HepG2 (cell line): ENCODE measurements around the gene GJD3. TPM values are rescaled to one million over a fixed set of nuclear protein-coding genes. Genes with fewer than 3 reads are reported as not detected.

Experiments
- DRAP1 ChIP-seq: IDR thresholded peaks from 2 replicates; pipeline ENCODE4 v1.6.1; 2016; ENCODE audit warnings: missing genetic modification reagents, missing compliant biosample characterization
- MTERF4 ChIP-seq: sonication (generic); formaldehyde crosslinking; IDR thresholded peaks from 2 replicates; pipeline ENCODE4 v1.8.0; 2023; ENCODE audit warnings: mild to moderate bottlenecking, missing genetic modification reagents
- NONO ChIP-seq, 2 experiments: fragments of 450-650 bp in 1 of 2; sonication (generic) in 1 of 2; formaldehyde crosslinking in 1 of 2; IDR thresholded peaks in 1 of 2; conservative IDR thresholded peaks in 1 of 2; 2 replicates each; pipeline versions ENCODE4 v1.6.1 to v1.8.0; 2017 to 2022; ENCODE audit warnings: mild to moderate bottlenecking in 1 of 2, missing genetic modification reagents in 1 of 2, moderate library complexity in 1 of 2
- SOX5 ChIP-seq: IDR thresholded peaks from 2 replicates; pipeline ENCODE4 v1.6.1; 2016; ENCODE audit warnings: borderline replicate concordance
- TFDP2 ChIP-seq: sonication (generic); formaldehyde crosslinking; IDR thresholded peaks from 2 replicates; pipeline ENCODE4 v1.4.0; 2020; ENCODE audit warnings: missing genetic modification reagents
- ZBTB34 ChIP-seq: sonication (generic); formaldehyde crosslinking; IDR thresholded peaks from 2 replicates; pipeline ENCODE4 v1.8.0; 2022; ENCODE audit warnings: mild to moderate bottlenecking, missing genetic modification reagents
- ZHX2 ChIP-seq, 2 experiments: sonication (generic) in 1 of 2; formaldehyde crosslinking in 1 of 2; IDR thresholded peaks; 2 replicates each; pipeline versions ENCODE4 v1.6.1 to v1.9.0; 2014 to 2022; ENCODE audit warnings: antibody characterized with exemption in 1 of 2, borderline replicate concordance in 1 of 2, inconsistent platforms in 1 of 2, low read depth in 1 of 2, missing genetic modification reagents in 1 of 2
- ZMYM4 ChIP-seq: sonication (generic); formaldehyde crosslinking; IDR thresholded peaks from 2 replicates; pipeline ENCODE4 v1.8.1; 2023; ENCODE audit warnings: mild to moderate bottlenecking, missing genetic modification reagents
- ZNF609 ChIP-seq: sonication (generic); formaldehyde crosslinking; IDR thresholded peaks from 2 replicates; pipeline ENCODE4 v1.4.0; 2020; ENCODE audit warnings: mild to moderate bottlenecking, missing genetic modification reagents, borderline replicate concordance
- ZNF772 ChIP-seq: sonication (generic); formaldehyde crosslinking; IDR thresholded peaks from 2 replicates; pipeline ENCODE4 v1.5.0; 2020; ENCODE audit warnings: mild to moderate bottlenecking, missing genetic modification reagents
- polyA plus RNA-seq, 8 experiments: library from polyadenylated mRNA; depleted of rRNA in 3 of 8; stranded (reverse) in 7 of 8; unstranded in 1 of 8; fragments of >200 nt; fragmentation: Illumina TruSeq in 4 of 8; extraction: Trizol in 4 of 8; gene quantifications; 2 replicates each; pipeline versions ENCODE4 v1.2.1 to v1.2.3, GENCODE V29; 2011 to 2016; ENCODE audit warnings: low read depth in 4 of 8, missing spikeins in 1 of 8, mixed read lengths in 1 of 8; ENCODE audit not compliant: insufficient read depth in 1 of 8
- total RNA-seq, 5 experiments: library from RNA; depleted of rRNA; stranded (reverse); fragments of >200 nt; fragmentation: Illumina TruSeq; extraction: Trizol; gene quantifications; 2 replicates each; pipeline ENCODE4 v1.2.3, GENCODE V29; 2016; ENCODE audit warnings: low read depth in 1 of 5

The GJD3 gene
- total and polyA plus RNA-seq, 2 of the 13 experiments (the other 11 are each of a cell fraction or from before 2014, with no cell fraction given) = not detected

- TF ChIP-seq ZNF609 (CRISPR knock-in tag) (peak; percentile 91), DRAP1 (CRISPR knock-in tag) (peak; percentile 35; the same call in 1 of the 2 replicates), ZHX2 (IDR thresholded peaks at IDR 0.05; ENCODE audit: low read depth) (peak; percentile 77), ZHX2 (CRISPR knock-in tag; IDR thresholded peaks at IDR 0.05; ENCODE audit: borderline replicate concordance) (no peak), SOX5 (CRISPR knock-in tag) (peak; percentile 76), TFDP2 (peak; percentile 34; the same call in 1 of the 2 replicates), ZMYM4 (CRISPR knock-in tag) (peak; percentile 89), MTERF4 (CRISPR knock-in tag) (no peak), ZNF772 (CRISPR knock-in tag) (0 out of 2 replicates have a peak, but pooled peaks have one; percentile 73), ZBTB34 (CRISPR knock-in tag) (0 out of 2 replicates have a peak, but pooled peaks have one; percentile 74), NONO (IDR thresholded peaks at IDR 0.05) (no peak), NONO (CRISPR knock-in tag; conservative IDR thresholded peaks at IDR 0.05) (peak; percentile 99)
Measured at GRCh38 chr17:40352779-40353394, 11.7 kb downstream of the GJD3 start (continued).
